GM18520 (cell line): ENCODE data around the gene ZFHX3.

Experiments used
- ATAC-seq: cut with Tn5 transposase; IDR thresholded peaks from one replicate; pipeline ENCODE4 v1.9.1; 2021; ENCODE audit not compliant: unreplicated experiment

ZFHX3 gene

DNA sequence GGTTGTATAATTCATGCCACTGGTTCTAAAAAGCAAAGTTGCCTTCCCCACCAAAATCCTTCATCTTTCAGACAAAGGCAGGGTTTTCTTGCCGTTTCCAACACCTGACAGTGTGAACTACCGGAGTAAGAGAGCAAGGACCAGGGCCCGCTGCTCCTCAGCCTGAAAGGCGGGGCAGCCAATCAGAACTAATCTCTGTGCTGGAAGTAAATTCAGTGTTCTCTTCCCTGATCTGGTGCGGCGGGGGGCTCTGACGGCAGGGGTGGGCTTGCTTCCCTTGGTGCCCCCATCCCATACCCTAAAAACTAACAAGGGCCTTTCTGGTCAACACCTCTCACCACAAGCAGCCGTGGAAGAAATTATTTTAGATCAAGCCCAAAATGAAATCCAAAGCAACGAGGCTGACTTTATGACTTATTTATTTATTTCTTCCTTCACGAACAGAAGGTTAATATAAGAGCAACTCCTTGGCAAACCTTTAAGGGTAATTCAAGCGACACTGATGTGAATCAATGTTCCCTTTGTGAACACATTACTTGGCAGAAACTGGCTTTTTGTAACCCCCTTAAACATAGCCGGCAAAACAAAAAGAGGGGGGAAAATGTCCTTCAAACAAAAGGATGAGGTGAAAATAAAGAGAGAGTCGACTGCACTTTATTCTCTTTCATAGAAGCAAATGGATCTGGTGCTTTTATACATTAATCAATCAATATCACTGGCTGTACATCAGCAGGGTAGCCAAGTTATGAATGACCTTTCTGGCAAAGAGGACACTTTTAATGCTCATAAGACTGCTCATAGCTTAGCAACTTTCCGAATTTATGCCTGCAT is 189.9 kb downstream of the ZFHX3 start:
- ATAC-seq = no peak

DNA sequence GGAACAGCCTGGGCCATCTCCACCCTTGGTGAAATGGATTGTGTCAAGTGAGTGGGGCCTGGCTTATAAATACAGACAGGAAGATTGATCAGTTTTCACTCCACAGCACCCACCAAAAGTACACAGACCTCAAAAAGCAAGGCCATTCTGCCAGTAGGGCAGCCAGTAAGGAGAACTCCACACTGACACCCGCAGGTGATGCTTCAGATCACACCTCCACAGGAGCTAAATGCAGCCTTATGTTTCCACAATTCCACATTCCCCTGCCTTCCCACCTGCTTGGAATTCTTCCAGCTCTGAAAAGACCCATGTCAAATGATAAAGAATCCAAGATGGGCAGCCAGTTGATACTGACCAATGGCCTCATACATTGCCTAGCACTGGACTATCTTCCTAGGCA is 191.1 kb downstream of the ZFHX3 start:
- no peak for ATAC-seq

DNA sequence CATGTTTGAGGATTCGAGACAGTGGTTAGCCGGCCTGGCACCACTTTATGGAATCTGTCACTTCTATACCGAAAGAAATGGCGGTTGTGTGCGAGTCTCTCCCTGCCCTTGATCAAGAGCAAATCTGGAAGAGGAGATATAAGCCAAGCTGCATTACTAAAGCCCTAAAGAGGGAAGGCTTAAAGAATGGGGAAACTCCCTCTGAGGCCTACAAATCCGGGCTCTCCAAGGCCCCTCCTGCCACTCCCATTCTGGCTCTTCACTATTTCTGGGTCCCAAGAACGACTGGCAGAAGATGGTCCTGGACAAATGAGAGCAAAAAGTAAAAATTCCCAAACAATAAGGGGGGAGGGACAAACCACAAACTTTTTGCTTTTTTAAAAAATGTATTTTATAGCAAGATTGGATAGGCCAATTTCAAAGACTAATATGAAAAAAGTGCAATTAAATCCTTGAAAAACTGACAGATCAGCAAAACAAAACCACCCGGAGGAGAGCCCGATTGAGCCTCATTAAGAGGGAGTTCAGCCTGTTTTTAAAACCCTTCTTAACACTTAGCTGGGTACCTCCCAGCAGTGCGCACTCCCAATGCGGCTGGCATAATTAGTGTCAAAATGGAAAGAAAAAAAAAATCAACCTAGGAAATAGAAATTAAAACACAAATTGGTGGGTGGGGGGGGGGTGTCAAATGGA is 193.5 kb downstream of the ZFHX3 start:
- ATAC-seq = no peak

DNA sequence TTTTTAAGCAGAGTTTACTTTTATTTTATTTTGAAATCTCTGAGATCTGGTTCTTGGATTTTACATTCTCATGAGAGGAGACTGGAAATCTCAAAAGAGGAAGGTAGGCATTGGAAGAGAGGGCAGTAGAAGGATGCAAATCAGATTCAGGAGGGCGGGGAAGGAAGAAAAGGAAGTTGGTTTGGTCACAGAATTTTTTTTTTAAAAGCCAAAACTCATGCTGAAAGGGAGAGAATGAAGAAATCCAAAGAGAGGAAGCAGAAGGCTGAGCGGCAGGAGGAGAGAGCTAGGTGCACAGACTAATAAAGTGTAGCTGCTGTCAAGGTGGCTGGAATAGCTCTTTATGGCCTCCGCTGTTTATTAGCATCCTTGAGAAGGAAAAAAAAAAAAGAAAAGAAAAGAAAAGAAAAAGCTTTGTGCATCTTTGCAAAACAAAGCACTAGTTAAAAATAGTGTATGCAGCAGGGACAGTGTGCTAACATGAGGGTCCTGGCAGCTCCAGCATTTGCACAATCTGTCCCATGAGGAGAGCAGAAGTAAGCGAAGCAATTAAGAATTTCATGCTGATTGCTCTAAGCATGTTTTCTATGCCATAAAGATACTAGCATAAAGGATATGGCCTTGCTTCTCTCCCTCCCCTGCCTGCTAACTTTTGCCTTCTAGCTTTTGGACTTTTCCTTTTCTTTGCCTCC is 194.2 kb downstream of the ZFHX3 start:
- ATAC-seq = no peak

DNA sequence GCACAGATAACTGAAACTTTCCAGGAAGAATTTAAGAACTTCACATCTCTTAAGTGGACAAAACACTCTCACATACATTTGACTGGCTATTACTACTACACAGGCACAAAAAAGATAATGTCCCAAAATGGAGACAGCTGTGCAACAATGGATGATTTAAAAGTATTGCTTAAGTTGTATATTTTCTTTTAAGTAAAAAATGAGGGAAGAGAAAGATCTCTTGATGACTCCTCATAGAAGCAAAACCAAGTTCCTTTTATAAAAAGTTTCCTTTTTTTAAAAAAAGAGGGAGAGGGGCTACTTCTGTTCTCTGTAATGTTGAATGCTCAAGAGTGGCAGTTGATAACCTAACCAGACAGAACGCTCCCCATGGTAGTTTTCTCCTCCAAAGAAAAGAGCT is 195.5 kb downstream of the ZFHX3 start:
- no peak for ATAC-seq

DNA sequence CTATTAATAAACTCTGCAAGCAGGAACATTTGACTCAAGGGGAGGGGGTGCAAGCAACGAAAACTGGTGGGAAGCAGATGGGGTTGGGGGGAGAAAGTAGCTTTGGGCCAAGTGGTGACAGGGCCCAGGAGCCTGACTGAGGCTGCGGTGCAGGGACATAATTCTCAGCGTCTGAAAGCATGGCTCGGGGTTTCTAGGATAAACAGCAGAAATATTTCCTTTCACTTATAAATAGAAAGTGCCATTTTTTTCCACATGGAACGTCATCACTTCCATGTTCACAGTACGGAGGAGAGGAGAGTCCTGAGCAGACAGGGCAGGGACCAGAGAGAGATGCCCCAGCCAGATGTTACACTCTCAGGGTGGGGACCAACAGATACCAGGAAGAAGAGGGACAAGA is 197.1 kb downstream of the ZFHX3 start:
- no peak for ATAC-seq

DNA sequence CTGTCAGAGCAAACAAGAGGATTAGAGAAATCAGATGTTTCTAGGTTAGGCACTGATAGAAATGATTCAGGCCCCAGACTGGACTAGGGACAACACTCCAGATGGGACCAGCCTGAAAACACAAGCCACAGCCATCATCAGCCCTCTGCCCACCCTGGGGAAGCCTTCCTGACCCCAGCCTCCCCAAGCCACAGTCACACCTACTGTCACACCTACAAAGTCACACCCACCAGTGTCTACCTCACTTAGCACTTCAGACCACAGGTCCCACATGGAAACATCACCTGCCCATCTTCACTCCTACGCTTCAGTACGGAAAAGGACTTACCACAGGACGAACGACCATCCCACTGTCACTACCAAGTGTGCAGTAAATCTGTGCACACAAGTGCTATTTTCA is 197.9 kb downstream of the ZFHX3 start:
- ATAC-seq = no peak

DNA sequence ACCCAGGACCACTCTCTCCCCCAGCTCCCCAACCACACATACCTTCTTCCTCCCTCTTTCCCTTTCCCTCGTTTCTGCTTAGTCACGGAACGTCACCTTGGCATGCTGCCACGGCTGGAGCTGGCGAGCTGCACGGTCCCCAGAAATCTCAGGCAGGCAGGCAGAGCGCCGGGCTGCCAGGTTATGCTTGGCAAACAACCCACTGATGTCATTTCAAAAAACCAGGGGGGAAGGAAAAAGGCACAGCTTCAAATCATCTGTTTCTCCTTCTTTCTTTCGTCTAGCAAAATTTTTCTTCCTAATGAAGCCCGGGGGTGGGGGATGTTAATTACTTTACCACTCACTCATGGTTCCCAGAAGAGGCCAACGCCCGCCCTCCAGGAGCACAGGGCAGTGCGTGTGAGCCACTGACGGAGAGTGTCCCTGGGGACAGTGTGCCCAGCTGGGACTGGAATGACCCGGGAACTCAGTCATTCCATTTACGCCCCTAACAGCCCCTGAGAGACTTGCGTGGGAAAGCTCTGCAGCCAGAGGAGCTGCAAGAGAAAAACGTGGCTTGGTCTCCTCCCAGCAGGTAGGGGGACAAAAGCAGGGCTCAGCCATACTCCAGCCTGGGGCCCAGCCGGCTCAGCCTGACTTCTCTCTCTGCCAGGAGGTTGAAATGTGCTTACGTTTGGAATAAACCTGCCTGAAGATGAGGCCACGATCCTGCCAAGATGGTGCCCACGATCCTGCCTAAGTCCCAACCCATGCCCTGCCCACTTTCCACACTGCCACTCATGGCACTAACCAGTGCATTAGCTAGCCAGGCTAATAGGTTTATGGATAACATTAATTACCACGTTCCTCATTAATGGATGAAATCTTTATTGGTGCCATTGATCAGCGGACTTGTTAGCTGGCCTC is 198.9 kb downstream of the ZFHX3 start:
- ATAC-seq = no peak

DNA sequence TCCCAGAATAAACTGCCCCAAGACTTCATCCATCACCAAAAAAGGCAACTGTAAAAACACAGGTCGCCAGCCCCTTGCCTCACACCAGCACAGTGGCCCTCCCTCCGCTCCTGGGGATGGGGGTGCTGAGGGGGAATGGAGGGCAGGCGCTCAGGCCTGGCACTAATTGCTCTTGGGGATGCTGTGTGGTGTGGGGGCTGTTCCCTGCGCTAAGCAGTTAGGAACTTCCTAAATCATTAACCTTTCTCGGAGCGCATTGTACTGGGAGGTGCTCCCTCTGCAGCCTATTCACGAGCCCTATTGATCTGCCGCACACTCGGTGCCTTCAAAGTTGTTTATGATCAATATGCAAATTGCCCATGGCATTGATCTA is 199.9 kb downstream of the ZFHX3 start:
- no peak for ATAC-seq

DNA sequence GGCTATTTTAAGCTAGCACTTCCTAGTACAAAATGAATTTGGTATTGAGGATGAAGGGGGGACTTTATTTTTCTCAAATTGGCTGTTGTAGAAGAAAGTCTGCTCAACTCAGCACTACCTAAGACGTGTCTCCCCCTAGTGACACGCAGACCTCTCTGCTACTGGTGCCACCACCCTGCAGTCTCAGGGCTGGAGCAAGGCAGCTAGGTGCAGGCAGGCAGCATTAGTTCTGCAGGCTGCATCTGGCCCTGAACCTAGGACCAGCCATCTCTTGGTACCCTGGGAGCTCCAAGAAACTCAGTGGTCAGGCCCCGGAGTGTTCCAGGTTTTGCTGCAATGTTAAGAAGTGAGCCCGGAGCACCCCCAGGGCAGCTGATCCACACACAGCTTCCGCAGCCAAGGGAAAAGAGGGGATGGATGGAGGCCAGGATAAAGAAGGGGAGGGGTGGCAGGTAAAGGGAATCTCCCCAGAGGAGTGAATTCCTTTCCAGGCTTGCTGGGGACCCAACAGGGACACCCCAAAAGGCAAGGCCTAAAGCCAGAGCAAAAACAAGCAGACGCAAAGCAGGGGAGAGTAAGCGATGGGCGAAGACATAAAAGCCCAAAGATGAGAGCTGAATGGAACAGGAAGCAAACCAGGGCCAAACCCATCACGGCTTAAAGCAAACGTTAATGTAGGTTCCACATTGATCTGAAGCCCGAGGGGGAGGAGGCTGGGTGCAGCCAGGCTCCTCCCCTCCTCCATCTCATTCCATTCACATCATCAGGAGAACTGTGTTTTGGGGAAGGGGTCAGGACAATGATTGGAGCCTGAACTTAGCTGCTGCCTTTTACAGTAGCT is 200.5 kb downstream of the ZFHX3 start:
- ATAC-seq = no peak

DNA sequence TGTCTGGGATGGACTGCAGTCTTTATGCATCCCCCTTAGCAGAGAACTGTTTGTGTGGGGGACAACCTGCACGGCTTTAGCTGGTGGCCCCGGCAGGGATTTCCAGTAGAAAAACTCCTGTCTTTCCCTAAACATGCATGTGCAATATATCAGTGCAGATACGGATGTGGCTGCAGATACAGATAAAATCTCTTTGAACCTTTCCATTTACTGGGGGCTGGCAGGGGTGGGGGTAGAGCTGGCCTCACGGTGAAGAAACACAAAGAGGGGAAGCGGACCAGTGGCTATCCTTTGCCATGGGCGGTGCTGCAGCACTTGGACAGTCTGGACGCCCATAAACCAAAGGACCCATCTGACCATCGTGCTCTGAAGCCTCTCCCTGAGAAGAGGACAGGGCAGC is 201.3 kb downstream of the ZFHX3 start:
- ATAC-seq = no peak

DNA sequence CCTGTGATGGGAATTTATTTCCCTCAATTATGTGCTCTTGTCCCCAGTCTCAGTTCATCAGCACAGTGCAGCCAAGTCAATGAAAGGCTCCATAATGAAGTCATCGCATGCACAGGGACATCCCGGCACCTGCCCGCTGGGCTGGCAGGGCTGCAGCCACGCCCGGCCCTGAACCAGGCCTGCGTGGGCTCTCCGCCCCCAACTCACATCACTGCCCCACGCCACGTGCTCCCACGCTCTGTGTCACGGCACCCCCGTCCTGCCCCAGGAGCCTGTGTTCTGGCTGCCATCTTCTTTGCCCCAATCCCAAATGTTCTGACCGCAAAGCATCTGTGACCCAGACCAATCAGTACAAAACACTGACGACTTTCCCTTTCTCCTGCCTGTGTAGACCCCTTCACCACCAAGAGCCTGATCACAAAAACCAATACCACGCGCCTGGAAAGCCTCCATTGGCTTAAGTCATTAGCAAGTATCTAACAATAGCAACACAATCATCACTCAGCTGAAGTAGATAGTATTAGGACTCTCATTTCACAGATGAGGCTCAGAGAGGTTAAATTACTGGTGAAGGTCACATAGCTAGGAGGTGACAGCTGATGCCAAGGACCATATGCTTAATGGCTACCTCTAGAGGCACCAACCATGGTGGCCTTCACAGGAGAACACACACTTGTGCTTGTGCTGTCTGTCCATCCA is 202.5 kb downstream of the ZFHX3 start:
- ATAC-seq = no peak

DNA sequence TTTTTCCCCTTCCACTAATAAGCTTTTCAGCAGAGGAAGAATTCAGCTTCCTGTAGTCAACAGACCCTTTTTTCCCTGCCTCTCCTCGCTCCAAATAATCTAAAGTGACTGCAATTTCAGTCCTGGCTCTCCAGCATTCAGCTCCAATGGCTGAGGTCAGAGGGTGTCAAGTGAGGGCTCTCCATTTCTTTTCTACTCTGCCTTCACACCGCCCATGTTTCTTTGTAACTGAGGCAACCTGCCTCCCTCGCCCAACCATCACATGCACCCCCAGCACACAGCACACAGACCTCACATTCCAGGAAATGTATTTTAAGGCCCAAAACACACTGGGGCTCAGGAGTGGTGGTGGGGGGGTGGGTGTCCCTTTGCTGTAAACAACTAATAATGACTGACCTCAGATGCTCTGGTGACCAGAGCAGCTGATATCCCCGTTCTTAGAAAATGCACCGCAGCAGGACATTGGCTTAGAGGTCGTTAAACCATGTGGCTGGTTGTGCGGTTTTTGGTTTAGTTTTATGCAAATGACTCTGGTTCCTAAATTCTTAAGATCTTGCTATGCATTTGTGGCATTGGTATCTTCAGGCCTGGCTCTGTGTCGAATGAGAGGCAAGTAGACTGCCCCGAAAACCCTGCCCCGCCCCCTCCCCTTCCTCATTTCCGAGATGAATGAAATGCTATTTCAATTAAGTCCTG is 203.6 kb downstream of the ZFHX3 start:
- no peak for ATAC-seq

DNA sequence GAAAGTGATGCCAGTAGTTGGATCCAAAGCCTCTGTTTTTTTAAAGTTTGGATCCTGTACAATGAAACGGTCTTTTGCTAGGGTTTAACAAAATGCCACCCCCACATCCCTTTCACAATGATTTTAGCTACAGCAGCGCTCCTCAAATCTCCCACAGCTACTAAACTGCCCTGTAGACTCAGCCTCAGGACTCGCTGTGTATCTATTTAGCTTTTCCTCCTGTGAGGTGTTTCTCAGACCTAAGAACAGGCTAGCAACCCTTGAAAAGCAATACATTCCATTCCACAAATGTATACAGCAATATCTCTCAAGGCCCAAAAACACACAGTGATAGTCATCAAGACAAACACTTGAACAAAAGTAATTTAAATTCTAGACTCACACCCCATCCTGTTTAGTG is 206.4 kb downstream of the ZFHX3 start:
- no peak for ATAC-seq

DNA sequence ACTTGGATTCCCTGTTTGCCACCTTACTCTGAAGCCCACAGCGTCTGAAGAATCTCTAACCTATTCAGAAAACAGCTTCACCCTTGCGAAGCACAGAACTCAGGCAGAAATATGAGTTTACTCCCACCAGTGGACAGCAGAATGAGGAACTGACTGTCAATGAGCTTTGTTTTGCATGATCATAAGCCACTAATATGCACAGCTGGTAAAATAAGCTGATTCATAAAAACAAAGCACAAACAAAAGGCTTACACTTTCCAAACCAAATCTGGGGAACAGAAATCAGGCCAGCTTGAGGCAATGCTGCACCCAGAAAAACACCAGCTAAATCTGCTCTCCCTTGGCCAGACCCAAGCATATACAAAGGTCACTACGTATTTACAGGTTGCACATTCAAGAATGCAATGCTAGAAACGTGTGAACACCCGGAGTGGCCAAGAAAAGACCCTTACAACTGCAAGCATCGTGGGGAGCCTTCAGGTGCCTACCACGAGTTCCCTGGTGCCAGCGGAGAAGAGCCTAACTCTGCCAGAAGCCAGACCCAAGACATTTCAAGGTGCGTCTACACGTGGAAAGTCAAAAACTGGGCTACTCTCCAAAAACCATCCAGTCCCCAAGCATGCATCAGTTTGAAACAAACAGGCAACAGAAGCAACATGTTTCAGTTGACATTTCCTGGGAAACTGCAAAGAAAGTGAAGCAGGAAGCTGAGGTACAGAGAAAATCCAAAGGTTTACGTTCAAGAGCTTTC is 207.1 kb downstream of the ZFHX3 start:
- ATAC-seq = no peak

DNA sequence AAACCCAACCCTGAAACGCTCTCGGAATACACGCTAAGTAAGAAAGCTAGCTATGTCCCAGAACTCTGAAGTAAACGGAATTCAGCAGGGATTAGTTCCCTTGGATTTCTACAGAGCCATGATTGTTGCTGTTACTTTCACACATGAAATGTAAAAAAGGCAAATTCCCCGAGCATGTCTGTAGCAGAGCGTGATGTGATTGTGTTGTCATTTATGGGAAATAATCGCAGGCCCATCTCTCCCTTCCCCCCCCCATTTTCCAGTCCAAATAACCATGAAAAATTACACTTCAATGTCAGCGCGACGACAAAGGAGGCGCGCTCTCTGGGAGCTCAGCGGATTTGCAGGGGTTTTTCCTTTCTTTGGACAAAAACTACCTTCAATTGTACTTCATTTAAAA is 209.0 kb downstream of the ZFHX3 start:
- ATAC-seq = no peak

DNA sequence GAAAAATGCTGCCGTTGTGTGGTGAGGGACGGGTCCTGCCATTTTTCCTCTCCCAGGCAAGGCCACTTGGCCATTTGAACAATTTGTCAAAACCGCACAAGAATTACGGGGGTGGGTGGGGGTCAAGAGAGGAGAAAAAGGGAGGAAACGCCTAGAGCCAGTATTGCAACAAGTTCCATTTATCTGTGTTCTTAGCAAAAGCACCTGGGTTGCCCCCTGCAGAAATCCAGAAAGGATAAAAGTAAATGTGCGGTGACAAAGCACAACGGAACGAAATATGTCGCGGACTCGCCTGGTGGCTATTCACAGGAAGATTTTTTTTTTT is 209.4 kb downstream of the ZFHX3 start:
- ATAC-seq = no peak

DNA sequence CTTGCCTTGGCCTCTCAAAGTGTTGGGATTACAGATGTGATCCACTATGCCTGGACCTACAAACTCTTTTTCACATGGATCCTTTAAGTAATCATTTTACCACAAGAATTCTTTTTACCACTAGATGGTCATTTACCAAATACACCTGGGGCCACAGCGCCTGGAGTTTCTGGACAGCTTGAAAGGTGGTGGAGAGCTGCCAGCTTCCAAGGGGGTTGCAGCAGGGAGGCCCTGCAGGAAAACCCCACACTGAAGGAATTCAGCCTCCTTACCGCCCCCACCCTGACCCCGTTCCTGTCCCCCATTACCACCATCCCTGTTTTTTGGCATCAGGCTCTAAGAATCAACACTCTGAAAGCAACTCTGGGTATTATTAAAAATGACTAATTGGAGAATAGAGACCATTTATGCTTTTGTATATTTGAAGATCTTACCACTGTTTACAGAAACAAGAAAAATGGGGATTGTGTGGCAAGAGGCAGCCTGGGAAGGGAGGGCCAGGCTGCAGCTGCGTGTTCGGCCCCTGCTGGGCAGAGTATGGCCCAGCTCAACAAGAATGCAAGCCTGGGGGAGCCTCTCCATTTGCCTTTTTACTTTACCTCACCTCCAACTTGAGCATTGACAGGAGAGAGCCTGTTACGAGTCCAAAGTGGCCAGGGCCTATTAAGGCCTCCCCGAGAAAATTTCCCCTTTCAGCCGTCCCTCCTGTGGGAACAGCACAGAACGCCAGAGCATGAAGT is 209.9 kb downstream of the ZFHX3 start:
- no peak for ATAC-seq
